ENCODE data around the gene DACH1.

The DACH1 gene

GRCh38 chr13:71516521-71516920, 350.5 kb downstream of the DACH1 start:
- TF ChIP-seq CTCF (IDR thresholded peaks at IDR 0.05), result no peak

GRCh38 chr13:71515744-71516038, 351.3 kb downstream of the DACH1 start:
- TF ChIP-seq CTCF (IDR thresholded peaks at IDR 0.05), result no peak

- TF ChIP-seq CTCF (IDR thresholded peaks at IDR 0.05), result no peak
Observed at GRCh38 chr13:71514900-71515743, 351.9 kb downstream of the DACH1 start.

GRCh38 chr13:71513411-71514033, 353.5 kb downstream of the DACH1 start:
- TF ChIP-seq CTCF (IDR thresholded peaks at IDR 0.05), result no peak

- no peak for TF ChIP-seq CTCF (IDR thresholded peaks at IDR 0.05)
Observed at GRCh38 chr13:71503781-71504180, 363.2 kb downstream of the DACH1 start.

- TF ChIP-seq CTCF (IDR thresholded peaks at IDR 0.05), result no peak
Observed at GRCh38 chr13:71499944-71500514, 367.0 kb downstream of the DACH1 start.

GRCh38 chr13:71499235-71499634, 367.8 kb downstream of the DACH1 start:
- no peak for TF ChIP-seq CTCF (IDR thresholded peaks at IDR 0.05)

All from LNCAP (cell line).